GM15510 (cell line): ENCODE results near the gene WDR88.

Experiments used
- POLR2A ChIP-seq: IDR thresholded peaks from 3 replicates; pipeline ENCODE4 v1.6.1; 2011; ENCODE audit warnings: borderline replicate concordance; ENCODE audit not compliant: insufficient read length; ENCODE audit errors: extremely low read depth

WDR88 gene

GRCh38 chr19:33157906-33158305, 26.0 kb downstream of the WDR88 start:
- TF ChIP-seq POLR2A = no peak

GRCh38 chr19:33158365-33158764, 26.5 kb downstream of the WDR88 start:
- no peak for TF ChIP-seq POLR2A

GRCh38 chr19:33159149-33159548, 27.2 kb downstream of the WDR88 start:
- no peak for TF ChIP-seq POLR2A

- TF ChIP-seq POLR2A = no peak
These were observed 28.0 kb downstream of the WDR88 start for GRCh38 chr19:33159893-33160292.

- no peak for TF ChIP-seq POLR2A
These were observed 29.3 kb downstream of the WDR88 start for GRCh38 chr19:33161201-33161600.

- no peak for TF ChIP-seq POLR2A
These were observed 31.6 kb downstream of the WDR88 start for GRCh38 chr19:33163481-33163880.

- no peak for TF ChIP-seq POLR2A
These were observed 35.5 kb downstream of the WDR88 start for GRCh38 chr19:33167438-33167837.

GRCh38 chr19:33168528-33168927, 36.6 kb downstream of the WDR88 start:
- TF ChIP-seq POLR2A = no peak

- TF ChIP-seq POLR2A = no peak
These were observed 39.4 kb downstream of the WDR88 start for GRCh38 chr19:33171222-33171795.

GRCh38 chr19:33171916-33172359, 40.0 kb downstream of the WDR88 start:
- no peak for TF ChIP-seq POLR2A

GRCh38 chr19:33174186-33174585, 42.3 kb downstream of the WDR88 start:
- TF ChIP-seq POLR2A = no peak

- TF ChIP-seq POLR2A = no peak
These were observed 43.4 kb downstream of the WDR88 start for GRCh38 chr19:33175156-33175782.

- TF ChIP-seq POLR2A = no peak
These were observed 44.2 kb downstream of the WDR88 start for GRCh38 chr19:33175886-33176669.

- TF ChIP-seq POLR2A = peak; percentile 96
These were observed 44.9 kb downstream of the WDR88 start for GRCh38 chr19:33176670-33177416.

- TF ChIP-seq POLR2A = no peak
These were observed 45.6 kb downstream of the WDR88 start for GRCh38 chr19:33177417-33177979.
